ENCODE data around the gene ASB11.

DNA sequence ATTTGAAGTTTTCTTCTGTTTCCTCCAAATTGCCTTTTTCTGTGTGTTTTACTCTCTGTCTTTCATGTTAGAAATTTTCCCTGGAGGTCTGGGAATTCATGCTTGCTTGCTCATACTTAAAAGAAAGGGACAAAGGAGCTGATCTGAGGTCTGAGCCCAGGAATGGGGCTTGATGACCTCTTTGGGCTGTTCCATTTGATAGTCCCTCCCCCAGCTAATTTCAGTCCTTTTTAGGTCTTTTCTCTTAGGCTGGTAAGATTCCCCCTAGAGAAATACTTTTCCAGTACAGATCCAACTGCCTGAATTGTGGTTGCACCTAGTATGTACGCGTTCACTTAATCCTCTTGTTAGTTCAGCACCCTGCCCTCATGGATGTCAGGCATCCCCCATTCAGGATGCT, 25.4 kb upstream of the ASB11 start:
- TF ChIP-seq, protein P1, sequence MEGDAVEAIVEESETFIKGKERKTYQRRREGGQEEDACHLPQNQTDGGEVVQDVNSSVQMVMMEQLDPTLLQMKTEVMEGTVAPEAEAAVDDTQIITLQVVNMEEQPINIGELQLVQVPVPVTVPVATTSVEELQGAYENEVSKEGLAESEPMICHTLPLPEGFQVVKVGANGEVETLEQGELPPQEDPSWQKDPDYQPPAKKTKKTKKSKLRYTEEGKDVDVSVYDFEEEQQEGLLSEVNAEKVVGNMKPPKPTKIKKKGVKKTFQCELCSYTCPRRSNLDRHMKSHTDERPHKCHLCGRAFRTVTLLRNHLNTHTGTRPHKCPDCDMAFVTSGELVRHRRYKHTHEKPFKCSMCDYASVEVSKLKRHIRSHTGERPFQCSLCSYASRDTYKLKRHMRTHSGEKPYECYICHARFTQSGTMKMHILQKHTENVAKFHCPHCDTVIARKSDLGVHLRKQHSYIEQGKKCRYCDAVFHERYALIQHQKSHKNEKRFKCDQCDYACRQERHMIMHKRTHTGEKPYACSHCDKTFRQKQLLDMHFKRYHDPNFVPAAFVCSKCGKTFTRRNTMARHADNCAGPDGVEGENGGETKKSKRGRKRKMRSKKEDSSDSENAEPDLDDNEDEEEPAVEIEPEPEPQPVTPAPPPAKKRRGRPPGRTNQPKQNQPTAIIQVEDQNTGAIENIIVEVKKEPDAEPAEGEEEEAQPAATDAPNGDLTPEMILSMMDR (IDR thresholded peaks at IDR 0.05; ENCODE audit: poor library complexity, severe bottlenecking) = no peak
- no peak for TF ChIP-seq POLR2AphosphoS5 (IDR thresholded peaks at IDR 0.05)
